ENCODE data around the gene USP10. TPM values are rescaled to one million over a fixed set of nuclear protein-coding genes. Genes with fewer than 3 reads are reported as not detected.
A peak's percentile ranks its signal among the peaks of the same experiment; 100 is the strongest.

The USP10 gene
- total RNA-seq, 1 experiment from 2014 or later, result 203 TPM

- no peak overlapping the region for H4K5ac ChIP-seq (ENCODE audit: insufficient read length, low read depth, low read length)
- H3K23me2 ChIP-seq (ENCODE audit: insufficient read length, low read depth, low read length, poor library complexity, severe bottlenecking), result no peaks in the 10 kb centered on the region
- H4K20me1 ChIP-seq (ENCODE audit: control insufficient read depth, insufficient read depth, insufficient read length), result no peaks in the 10 kb centered on the region
- no peak overlapping the region for H3K4me2 ChIP-seq (ENCODE audit: insufficient read depth, insufficient read length, low read length)
- no peak overlapping the region for H3K27ac ChIP-seq (ENCODE audit: insufficient read length, low read depth, low read length)
- H3K14ac ChIP-seq (ENCODE audit: insufficient read depth, low read length), result no peak overlapping the region
- H3K4me1 ChIP-seq (ENCODE audit: insufficient read depth, low read length), result no peaks in the 10 kb centered on the region
- no peak overlapping the region for H3K4me3 Mint-ChIP-seq
- WGBS (ENCODE audit: extremely low coverage, insufficient read length, low lambda C conversion rate), result no CpG with 5 or more reads among the region's 5 CpGs
- no peaks in the 10 kb centered on the region; a peak in 1 of 5 replicates for H3K9me3 Mint-ChIP-seq
- H3K23ac ChIP-seq (ENCODE audit: insufficient read length, low read depth, low read length), result no peak overlapping the region
- H3K9me3 ChIP-seq (ENCODE audit: control insufficient read depth, low read depth, low read length), result no peaks in the 10 kb centered on the region
- no peaks in the 10 kb centered on the region for H3K27me3 ChIP-seq (ENCODE audit: insufficient read depth, low read length)
- H2AFZ ChIP-seq (ENCODE audit: low read length), result no peak overlapping the region
- no peak overlapping the region for H3K56ac ChIP-seq (ENCODE audit: insufficient read length, low read depth, low read length)
- no peak overlapping the region for H3K18ac ChIP-seq (ENCODE audit: insufficient read length, low read depth, low read length)
- no peaks in the 10 kb centered on the region for H3K27me3 Mint-ChIP-seq (ENCODE audit: low read depth)
- H3K4ac ChIP-seq (ENCODE audit: low read depth, low read length), result no peak overlapping the region
- peak overlapping the region in 1 of 3 experiments; percentile 64; a peak in 2 of 7 replicates for H3K27ac Mint-ChIP-seq
- H3K4me1 Mint-ChIP-seq, result no peaks in the 10 kb centered on the region
- no peaks in the 10 kb centered on the region for H3K79me2 ChIP-seq (ENCODE audit: insufficient read depth, low read length)
- H3T11ph ChIP-seq (ENCODE audit: low read length), result no peak overlapping the region
- no peak overlapping the region for H2BK12ac ChIP-seq (ENCODE audit: insufficient read length, low read depth, low read length)
- DNase-seq, result no peak
- no peak overlapping the region for H3K9ac ChIP-seq (ENCODE audit: extremely low read depth, insufficient read length, low read length)
- H3K36me3 Mint-ChIP-seq (ENCODE audit: insufficient read depth in 1 of 3, low read depth in 3 of 3), result peaks cover 58 to 81% (median 73%) of the 10 kb centered on the region in 3 experiments
- TF ChIP-seq CTCF (conservative IDR thresholded peaks at IDR 0.05), result no peak
- no peak overlapping the region for H2BK15ac ChIP-seq (ENCODE audit: low read depth, low read length)
- no peak overlapping the region for H4K91ac ChIP-seq (ENCODE audit: insufficient read length, low read depth, low read length)
- no peak overlapping the region for H2AK5ac ChIP-seq (ENCODE audit: insufficient read length, low read length)
- H2BK20ac ChIP-seq (ENCODE audit: low read depth, low read length, poor library complexity, severe bottlenecking), result no peak overlapping the region
- H2BK5ac ChIP-seq (ENCODE audit: insufficient read length, low read length), result no peak overlapping the region
- H3K79me1 ChIP-seq (ENCODE audit: insufficient read depth, low read depth, low read length, poor library complexity, severe bottlenecking), result no peaks in the 10 kb centered on the region
- H2BK120ac ChIP-seq (ENCODE audit: low read depth, low read length, poor library complexity, severe bottlenecking), result no peak overlapping the region
- H4K8ac ChIP-seq (replicated peaks; ENCODE audit: insufficient read length, low read depth, low read length), result no peak overlapping the region
Observed at GRCh38 chr16:84777435-84777834, 77.6 kb downstream of the USP10 start.

All from H9 (cell line).